IPS DF 19.7 (cell line): Measurements from ENCODE around the gene ADAM15.

Experiments used
- DNase-seq: peaks from one replicate; pipeline ENCODE4 v3.0.0-alpha.2; 2013; ENCODE audit warnings: low read depth, low spot score

ADAM15 gene

DNA sequence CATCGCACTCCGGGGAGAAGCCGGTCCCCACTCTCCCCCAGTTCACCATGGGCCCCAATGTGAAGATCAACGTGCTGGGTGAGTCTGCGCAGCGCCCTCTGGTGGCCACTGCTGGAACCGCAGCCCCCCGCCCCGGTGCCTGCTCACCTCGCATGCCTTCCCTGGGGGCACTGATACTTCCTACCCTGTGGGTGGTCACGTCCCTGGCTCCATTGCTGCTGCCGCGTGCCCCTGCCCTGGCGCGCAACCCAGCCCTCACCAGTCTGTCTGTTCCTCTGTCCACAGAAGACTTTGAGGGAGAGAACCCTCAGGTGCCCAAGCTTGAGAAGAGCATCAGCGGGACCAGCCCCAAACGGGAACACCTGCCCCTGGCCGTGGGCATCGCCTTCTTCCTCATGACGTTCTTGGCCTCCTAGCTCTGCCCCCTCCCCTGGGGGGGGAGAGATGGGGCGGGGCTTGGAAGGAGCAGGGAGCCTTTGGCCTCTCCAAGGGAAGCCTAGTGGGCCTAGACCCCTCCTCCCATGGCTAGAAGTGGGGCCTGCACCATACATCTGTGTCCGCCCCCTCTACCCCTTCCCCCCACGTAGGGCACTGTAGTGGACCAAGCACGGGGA, 35.1 kb downstream of the ADAM15 start:
- DNase-seq = no peak

DNA sequence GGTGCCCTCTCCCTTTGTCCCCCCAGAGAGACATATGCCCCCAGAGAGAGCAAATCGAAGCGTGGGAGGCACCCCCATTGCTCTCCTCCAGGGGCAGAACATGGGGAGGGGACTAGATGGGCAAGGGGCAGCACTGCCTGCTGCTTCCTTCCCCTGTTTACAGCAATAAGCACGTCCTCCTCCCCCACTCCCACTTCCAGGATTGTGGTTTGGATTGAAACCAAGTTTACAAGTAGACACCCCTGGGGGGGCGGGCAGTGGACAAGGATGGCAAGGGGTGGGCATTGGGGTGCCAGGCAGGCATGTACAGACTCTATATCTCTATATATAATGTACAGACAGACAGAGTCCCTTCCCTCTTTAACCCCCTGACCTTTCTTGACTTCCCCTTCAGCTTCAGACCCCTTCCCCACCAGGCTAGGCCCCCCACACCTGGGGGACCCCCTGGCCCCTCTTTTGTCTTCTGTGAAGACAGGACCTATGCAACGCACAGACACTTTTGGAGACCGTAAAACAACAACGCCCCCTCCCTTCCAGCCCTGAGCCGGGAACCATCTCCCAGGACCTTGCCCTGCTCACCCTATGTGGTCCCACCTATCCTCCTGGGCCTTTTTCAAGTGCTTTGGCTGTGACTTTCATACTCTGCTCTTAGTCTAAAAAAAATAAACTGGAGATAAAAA, 35.9 kb downstream of the ADAM15 start:
- no peak for DNase-seq

DNA sequence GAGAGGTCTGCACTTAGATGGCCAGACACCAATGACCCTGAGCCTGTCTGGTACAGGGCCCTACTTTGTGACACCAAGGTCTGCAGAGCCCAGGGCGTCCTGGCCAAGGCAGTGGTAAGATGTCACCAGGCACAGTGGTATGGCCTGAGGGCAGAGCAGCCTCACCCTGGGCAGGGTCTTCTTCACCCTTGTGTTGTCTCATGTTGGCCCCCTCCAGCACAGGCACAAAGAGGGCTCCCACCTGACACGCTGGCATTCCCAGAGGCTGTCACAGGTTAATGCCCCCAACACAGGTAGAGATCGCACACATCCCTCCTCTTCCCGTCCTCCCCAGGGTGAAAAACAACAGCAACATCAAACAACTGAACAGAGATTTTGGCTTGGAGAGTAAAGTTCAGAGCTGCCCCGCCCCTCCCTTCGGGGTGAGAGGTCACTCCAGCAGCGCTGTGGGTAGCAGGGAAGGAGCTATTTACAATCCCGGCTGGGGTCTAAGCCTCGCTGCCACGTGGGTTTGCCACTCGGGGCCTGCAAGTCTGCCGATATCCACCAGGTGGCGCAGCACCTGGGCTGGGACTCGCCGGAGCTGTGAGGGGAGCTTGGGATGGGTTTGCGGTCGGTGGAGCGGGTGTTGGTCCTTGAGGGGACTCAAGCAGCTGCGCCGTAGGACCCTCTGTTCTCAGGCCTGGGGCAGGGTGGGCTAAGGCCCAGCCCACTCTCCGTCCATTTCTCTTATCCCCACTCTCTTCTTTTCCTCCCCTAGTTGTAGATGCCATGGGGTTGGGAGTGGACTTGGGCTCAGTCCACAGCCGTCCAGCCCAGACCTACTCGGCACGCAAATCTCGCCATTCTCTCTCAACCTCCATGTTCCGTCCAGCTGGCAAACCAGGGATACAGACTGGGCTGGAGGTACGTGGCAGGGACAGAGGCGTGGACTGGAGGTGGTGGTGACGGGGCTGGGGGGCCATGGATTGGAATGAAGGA, 40.2 kb downstream of the ADAM15 start:
- no peak for DNase-seq

DNA sequence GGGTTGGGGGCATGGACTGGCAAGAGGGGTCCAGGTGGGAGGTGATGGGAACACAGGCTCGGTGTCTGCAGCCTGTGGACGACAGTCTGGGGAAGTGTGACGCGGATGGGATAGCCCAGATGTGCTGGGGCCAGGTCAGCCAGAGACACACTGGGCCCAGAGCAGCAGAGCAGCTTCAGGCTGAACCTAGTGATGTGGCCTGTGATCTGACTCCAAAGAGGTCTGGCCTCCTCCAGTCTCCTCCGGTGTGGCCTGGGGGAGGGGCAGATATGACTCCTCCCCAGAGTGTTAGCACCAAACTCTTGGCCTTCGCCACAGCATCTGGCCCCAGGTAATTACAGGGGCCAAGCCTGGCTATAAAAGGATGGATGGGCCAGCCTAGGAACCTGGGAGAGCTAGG, 41.0 kb downstream of the ADAM15 start:
- no peak for DNase-seq

DNA sequence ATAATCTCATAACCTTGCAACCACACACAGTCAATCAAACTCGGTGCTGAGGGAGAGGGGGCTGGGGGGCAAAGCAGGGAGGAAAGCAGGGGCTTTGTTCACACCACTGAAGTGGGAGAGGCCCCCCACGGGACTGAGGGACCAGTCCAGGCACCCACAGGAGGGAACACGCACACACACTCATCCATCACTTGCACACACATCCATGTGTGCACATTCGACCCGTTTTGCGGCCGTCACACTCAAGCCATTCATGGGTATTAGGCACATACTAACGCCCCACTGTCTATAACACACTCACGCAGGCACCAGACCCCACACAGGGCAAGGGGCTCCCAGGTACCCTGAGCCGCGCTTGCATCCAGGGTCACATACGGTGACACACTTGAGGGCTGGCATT, 41.5 kb downstream of the ADAM15 start:
- DNase-seq = no peak

DNA sequence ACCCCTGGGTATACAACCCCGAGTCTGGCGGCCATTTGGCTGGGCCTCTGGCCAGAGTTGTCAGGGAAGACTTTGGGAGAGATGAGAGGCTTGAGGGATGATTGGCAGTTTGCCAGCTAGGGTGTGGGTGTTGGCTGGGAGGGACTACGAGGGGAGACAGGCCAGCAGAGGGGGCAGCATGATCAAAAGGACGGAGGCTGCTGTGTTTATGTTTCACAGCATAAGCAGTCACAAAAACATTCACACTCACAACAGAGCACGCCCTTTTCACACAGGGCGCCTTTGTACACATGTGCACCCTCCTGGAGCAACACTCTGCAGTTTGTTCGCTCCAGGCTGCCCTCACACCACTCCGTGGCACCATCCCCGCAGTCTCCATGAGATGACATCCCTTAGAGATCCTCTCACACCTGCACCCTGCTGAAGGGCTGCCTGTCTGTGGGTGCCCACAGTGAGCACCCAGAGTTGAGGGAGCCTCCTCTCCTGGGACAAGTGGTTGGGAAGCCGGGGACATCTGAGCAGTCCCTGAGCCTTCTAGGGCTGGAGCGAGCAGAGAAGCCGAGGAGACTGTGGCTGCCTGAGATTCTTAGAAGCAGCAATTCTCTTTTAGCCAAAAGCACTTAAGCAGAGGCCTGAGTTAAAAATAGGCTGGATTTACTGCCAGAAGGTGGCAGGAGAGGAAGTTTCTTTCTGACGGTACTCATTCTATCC, 43.0 kb downstream of the ADAM15 start:
- DNase-seq = no peak

DNA sequence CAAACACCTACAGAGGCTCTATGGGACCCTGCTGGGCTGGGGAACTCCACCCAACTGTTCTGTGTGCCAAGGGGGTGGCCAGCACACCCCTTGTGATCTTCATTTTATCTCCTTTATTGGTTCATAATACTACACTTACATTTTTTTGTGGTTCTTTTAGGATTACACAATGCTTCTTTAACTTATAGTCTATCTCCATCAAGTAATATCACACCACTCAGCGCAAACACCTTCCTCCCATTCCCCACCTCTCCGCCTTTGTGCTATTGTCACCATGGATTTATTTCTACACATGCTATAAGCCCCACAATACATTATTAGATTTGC, 43.5 kb downstream of the ADAM15 start:
- DNase-seq = no peak

DNA sequence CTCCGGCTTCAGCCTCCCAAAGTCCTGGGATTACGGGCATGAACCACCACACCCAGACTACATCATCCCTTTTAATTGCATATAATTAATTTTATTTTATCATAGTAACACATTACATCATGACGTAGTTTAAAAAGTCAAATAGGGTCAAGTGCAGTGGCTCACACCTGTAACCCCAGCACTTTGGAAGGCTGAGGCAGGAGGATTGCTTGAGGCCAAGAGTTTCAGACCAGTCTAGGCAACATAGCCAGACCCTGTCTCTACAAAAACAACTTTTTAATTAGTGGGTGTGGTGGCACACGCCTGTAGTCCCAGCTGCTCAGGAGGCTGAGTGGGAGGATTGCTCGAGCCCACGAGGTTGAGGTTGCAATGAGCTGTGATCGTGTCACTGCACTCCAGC, 48.2 kb downstream of the ADAM15 start:
- DNase-seq = no peak

DNA sequence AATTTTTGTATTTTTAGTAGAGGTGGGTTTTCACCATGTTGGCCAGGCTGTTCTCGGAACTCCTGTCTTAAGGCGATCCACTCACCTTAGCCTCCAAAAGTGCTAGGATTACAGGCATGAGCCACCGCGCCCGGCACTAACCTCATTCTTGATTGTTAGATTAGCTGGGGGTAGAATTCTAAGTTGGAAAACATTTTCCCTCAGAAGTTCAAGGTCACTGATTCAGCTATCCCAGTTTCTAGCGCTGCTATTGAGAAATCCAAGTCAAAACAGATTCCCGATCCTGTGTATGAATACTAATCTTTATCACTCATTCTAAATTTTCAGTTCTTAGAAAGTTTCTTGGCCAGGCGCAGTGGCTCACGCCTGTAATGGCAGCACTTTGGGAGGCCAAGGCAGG, 52.2 kb downstream of the ADAM15 start:
- no peak for DNase-seq

DNA sequence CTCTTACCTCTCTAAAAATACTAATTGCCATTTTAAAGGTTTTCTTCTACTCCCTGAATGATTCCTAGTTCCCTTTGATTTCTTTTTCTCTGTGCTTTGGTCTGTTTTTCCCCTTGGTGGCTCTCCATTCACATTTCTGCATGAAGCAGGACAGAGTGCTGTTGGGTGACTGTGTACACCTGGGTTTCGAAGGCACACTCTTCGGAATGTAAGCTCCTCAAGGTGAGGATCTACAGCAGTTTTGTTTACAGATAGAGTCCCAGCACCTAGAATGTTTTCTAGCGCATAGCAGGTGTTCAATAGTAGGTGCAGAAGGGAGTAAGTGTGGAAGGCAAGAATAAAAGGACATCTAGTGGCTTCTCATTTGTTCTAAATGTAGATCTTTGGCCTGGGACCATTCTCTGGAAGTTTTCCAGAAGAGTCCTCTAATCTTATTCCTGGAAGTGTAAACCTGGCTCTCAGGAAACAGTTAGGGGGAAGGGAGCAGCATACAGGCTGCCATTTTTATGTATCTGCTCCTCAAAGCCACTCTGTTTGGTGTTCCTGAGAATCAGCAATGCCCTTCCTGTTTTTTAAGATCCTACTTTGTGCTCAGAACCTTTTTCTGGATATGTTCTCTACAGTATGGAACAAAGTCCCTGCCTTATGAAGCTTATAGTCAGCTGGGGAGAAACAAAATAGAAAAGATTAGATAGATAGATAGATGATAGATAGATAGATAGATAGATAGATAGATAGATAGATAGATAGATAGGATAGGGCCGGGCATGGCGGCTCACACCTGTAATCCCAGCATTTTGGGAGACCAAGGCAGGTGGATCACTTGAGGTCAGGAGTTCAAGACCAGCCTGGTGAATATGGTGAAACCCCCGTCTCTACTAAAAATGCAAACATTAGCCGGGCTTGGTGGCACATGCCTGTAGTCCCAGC, 53.8 kb downstream of the ADAM15 start:
- no peak for DNase-seq

DNA sequence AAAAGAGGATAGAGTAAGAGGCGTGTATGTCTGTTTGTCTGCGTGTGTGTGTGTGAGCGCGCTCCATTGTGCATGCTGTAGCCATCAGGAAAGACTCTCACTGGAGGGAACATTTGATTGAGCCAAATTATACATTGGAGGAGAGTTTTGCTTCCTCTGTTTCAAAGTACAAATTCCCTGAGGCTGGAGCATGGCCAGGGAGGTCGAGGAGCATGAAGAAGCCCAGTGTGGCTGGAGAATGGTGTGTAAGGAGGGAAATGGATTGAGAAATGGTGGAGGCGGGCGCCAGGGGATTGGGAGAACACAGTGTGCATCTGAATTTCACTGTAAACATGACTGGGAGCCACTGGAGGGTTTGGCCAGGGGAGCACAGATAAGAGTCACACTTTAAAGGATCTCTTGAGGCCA, 54.5 kb downstream of the ADAM15 start:
- no peak for DNase-seq

DNA sequence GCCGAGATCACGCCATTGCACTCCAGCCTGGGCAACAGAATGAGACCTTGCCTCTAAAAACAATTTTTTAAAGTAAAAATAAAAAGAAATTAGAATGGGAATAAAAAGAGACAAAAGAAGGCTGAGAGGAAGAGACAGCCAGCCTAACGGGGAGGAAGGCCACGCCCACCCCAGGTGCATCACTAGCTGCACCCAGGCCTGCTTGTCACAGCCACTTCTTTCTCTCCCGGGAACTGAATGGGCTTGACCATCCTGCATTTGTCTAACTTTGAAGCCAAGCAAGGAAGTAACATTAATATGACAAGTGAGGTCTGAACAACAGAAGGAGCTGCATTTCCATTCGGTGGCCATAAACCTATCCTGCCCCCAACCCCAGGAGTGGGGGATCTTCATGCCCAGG, 55.7 kb downstream of the ADAM15 start:
- no peak for DNase-seq

DNA sequence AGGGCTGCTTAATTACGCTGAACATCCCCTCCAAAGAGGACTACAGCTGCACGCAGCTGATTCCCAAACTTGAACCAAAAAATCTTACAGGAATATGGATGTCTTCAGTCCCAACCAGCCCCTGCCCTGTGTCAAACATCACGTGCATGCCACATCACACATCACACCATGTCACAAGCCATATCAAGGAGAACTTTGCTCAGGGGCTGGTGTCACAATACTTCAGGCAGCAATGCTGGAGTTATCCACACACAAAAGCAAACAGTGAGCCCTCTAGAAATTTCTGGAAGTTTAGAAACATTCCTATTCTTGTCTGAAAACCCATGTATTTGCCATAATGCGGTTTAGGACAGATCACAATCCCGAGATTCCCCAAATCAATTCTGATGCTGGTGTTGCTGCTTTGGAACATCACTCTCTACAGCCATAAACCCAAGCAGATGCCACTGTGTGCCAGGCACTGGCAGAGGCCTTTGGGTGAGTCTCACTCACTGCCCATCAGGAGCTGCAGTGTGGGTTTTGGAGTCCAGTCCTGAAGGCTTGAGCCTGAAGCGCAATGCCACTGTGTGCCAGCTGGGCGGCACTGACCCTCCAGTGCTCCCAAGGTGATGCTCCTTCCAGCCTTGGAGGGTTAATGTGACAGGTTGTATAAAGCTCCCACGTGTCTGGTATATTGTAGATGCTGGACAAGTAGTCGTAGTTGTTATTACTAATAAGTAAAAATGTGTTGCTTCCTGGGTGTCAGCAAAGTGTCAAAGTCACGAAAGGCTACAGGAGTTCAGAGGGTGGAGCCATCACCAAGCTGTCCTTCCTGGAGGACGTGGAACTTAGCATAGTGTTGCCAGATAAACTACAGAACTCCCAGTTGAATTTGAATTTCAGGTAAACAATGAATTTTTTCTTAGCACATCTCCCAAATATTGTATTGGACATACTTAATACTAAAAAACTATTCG, 56.5 kb downstream of the ADAM15 start:
- no peak for DNase-seq

DNA sequence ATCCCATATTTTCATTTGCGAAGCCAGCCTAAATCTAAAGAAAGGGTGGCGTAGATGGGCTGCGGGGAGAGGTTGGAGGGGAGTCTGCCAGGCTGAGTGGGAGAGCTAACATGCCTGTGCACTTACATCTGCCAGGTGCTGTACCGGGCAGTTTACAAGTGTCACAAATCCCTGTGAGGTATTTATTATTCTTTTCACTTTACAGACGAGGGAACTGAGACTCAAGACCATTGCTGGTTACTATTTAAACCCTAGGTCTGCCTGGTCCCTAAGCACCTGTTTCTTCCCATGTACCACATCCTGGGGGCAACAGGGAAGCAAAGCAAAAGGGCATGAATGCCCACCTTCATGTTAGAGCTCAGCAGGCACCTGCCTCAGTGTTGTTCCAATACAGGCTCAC, 57.2 kb downstream of the ADAM15 start:
- DNase-seq = no peak

DNA sequence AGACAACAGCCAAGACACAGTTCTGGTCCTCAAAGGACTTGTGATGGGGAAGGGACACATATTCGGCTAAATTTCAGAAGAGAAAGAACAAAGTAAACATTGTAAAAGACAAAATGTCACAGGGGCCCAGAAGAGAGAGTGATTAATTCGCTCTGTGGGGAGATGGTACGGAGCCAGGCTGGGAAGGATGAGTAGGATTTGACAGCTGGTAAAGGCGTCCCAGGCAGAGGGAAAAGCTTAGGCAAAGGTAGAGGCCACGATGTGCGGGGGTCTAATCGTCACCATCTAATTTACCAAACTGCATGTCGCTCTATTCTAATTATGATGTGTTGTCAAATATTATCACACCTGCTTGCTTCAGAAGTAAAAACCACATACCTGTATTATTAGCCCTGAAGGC, 59.3 kb downstream of the ADAM15 start:
- no peak for DNase-seq

DNA sequence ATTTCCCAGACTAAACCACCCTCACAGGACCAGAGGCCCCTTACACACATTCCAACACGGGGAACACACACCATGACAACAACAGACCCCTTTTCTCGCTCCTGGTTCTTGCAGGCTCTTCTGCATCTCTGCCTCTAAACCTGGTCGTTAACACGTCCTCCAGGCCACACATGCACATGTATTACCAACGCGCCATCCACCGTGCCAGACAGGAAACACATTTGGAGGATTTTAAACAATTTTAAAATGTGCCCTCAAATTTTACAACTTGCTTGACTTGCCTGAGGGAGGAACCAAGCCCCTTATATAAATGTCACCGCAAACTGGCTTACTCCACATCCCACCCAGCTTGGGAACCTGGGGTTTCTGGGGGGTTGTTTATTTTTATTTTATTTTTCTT, 59.7 kb downstream of the ADAM15 start:
- DNase-seq = no peak
